GM20000 (cell line): ENCODE measurements around the gene UBASH3B.

ENCODE experiments used
- DNase-seq: peaks from one replicate; pipeline ENCODE4 v3.0.0; 2012; ENCODE audit warnings: low spot score
- TF ChIP-seq, protein P1 (sequence below): IDR thresholded peaks from 2 replicates; pipeline ENCODE4 v1.5.1; 2012; ENCODE audit warnings: mild to moderate bottlenecking, control low read depth; ENCODE audit errors: extremely low read depth, missing control alignments

The UBASH3B gene

DNA sequence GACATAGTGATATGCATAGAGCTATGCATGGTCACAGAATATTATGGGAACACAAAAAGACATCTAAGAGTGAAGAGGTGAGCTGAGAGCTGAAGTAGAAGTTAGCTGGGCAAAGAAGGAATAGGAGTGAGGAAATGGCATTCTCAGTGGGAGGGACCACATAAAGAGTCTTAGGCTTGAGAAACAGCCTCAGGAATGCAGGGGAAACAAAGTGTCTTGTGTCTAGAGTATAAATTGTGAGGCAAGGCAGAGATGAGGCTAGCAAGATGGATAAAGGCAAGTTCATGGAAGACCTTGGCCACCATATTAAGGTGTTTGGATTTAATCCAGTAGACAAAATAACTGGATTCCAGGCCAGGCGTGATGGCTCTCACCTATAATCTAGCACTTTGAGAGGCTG is 142.1 kb downstream of the UBASH3B start:
- DNase-seq = no peak

DNA sequence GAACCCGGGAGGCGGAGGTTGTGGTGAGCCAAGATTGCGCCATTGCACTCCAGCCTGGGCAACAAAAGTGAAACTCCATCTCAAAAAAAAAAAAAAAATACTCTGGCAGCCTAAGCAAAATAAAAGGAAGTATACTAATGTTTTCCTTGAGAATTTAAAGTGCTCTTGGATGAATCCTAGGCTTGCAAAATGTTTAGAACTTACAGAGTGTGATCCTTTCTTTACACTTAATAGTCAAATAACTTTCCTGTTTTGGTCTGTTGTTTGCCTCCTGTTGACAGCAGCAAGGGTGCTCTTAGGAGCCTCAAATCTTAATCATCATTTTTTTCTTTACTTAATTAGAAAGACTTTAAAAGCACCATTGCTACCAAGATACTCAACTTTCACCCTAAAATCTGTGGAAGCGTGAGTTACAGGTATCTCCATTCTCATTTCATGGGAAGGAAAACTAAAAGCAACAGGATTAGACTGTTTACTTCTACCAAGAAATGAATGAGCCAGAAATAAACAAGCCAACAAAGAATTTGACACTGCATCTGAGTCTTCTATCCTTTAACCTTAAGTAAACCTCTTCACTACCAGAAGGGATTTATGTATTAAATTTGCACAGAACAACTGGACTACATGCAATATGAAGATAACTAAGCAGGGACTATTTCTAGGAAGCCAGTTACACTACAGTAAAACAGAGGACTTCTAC is 144.0 kb downstream of the UBASH3B start:
- no peak for DNase-seq
- TF ChIP-seq, protein P1, sequence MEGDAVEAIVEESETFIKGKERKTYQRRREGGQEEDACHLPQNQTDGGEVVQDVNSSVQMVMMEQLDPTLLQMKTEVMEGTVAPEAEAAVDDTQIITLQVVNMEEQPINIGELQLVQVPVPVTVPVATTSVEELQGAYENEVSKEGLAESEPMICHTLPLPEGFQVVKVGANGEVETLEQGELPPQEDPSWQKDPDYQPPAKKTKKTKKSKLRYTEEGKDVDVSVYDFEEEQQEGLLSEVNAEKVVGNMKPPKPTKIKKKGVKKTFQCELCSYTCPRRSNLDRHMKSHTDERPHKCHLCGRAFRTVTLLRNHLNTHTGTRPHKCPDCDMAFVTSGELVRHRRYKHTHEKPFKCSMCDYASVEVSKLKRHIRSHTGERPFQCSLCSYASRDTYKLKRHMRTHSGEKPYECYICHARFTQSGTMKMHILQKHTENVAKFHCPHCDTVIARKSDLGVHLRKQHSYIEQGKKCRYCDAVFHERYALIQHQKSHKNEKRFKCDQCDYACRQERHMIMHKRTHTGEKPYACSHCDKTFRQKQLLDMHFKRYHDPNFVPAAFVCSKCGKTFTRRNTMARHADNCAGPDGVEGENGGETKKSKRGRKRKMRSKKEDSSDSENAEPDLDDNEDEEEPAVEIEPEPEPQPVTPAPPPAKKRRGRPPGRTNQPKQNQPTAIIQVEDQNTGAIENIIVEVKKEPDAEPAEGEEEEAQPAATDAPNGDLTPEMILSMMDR = no peak

More for the DNA sequence above, 142.1 kb downstream of the UBASH3B start:
- TF ChIP-seq, protein P1 = no peak

DNA sequence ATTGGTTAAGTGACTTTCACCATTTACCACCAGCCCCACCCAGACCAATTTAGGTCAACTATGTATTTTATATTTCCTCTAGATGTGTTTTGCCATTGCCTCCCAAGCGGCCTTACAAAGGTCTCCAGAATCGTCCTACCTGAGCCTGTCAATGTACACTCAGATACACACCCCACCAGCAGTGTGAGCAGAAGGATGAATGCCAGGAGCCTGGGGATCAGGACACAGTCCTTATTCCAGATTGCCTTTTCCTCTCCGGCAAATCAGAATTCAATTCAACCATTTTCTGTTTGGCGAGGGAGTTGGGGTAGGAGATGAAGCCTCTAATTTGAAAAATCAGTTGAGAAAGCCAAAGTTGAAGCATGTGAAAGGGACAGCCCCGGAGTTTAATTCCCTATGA is 147.4 kb downstream of the UBASH3B start:
- no peak for DNase-seq
- TF ChIP-seq, protein P1 = no peak

DNA sequence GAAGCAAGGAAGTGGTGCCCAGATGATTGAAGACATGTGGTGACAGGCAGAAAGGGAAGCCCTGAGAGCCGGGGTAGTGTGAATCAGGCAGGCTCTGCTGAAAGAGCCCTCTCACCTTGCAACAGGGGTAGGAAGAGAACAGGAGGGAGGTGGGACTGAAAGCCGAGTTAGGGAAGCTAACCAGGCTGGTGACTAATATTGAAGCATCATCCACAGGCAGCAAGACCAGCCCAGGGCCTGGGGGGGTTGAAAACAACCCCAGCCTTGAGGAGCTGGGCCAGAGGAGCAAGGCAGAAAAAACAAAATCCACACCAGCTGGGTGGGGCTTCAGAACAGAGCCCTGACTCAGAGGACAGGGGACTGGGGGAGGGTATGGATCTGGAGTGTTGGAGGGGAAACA is 147.8 kb downstream of the UBASH3B start:
- TF ChIP-seq, protein P1 = no peak
- no peak for DNase-seq

DNA sequence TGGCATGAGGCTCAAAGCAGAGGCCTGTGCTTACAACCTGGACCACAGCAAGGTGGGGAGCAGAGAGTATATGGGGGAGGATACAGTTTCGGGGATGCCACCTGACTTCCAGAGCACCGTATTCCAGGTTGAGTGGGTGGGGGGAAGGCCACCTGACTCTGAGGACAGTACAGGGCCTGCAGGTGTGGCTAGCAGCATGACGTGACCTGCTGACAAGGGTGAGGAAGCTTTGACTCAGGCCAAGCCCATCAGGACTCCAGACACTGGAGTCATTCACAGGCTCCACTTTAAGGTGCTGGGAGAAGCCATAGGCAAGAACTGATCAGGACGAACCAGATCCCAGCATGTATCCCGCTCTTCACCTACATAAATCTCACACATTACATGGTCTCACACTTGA is 148.2 kb downstream of the UBASH3B start:
- TF ChIP-seq, protein P1 = no peak
- no peak for DNase-seq

DNA sequence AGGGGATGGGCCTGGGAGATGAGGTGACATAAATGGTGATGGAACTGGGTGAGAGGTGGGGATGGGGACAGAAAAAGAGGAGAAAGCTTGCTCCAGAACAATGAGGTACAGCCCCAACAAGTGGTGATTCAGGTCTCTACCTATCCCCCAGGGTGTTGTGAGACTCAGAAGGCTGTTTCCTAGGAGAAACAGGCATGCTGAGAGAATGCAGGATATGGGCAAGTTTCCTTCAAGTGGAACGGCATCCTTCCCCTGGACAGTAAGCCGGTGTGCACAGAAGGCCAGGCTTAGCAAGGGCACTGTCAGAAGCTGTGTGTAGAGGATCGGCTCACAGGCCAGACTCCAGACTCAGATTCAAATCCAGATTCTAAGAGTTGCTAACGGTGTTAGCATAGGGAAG is 148.6 kb downstream of the UBASH3B start:
- DNase-seq = no peak
- TF ChIP-seq, protein P1 = no peak

DNA sequence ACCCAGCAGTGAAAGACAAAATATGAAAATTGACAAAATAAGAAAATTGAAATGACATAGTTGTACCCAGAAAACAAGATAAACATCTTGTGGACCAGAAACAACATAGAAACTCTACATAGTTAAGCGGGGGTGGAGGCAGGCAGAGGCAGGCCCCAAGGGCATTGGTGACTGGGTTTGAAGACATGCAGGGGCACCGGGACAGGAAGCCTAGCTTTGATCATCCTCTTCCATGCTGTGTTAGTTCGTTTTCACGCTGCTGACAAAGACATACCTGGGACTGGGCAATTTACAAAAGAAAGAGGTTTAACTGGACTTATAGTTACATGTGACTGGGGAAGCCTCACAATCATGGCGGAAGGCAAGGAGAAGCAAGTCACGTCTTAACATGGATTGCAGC is 149.3 kb downstream of the UBASH3B start:
- TF ChIP-seq, protein P1 = no peak
- no peak for DNase-seq
